Progenitor cell of endocrine pancreas (in vitro differentiated cells): ENCODE data around the gene A1BG. TPM values are rescaled to one million over a fixed set of nuclear protein-coding genes. Genes with fewer than 3 reads are reported as not detected.

Experiments
- DNase-seq: peaks from one replicate; pipeline ENCODE4 v3.0.0; 2021; ENCODE audit warnings: low spot score; ENCODE audit not compliant: unreplicated experiment
- H3K27ac Mint-ChIP-seq: 2 replicates; pipeline ENCODE4 v1.8.0; 2021; ENCODE audit warnings: mild to moderate bottlenecking, moderate library complexity, mixed read lengths
- H3K27me3 Mint-ChIP-seq: 2 replicates; pipeline ENCODE4 v1.8.0; 2021; ENCODE audit warnings: mixed read lengths
- H3K36me3 Mint-ChIP-seq: 2 replicates; pipeline ENCODE4 v1.8.0; 2022; ENCODE audit warnings: mixed read lengths; ENCODE audit not compliant: insufficient read depth
- H3K4me1 Mint-ChIP-seq: 2 replicates; pipeline ENCODE4 v1.8.0; 2021; ENCODE audit warnings: low read depth, mixed read lengths
- H3K4me3 Mint-ChIP-seq: 2 replicates; pipeline ENCODE4 v1.8.0; 2021; ENCODE audit warnings: low read depth, mild to moderate bottlenecking, moderate library complexity, mixed read lengths
- H3K9me3 Mint-ChIP-seq: 2 replicates; pipeline ENCODE4 v1.8.0; 2021; ENCODE audit warnings: low read depth, mixed read lengths
- CTCF ChIP-seq: fragments of 200-600 bp; sonication (generic); IDR thresholded peaks from one replicate; pipeline ENCODE4 v1.5.0; 2021; ENCODE audit warnings: antibody characterized with exemption, mild to moderate bottlenecking; ENCODE audit not compliant: unreplicated experiment
- microRNA-seq: library from miRNA; unstranded; fragments of <30 nt; microRNA quantifications from one replicate; pipeline ENCODE4 v1.1.0, GENCODE V29; 2020; ENCODE audit warnings: borderline number of aligned reads; ENCODE audit not compliant: unreplicated experiment
- total RNA-seq: library from RNA; stranded (reverse); gene quantifications from 2 replicates; pipeline ENCODE4 v1.2.1, GENCODE V29; 2021

The A1BG gene
- total RNA-seq, 1 donor from 2014 or later: 3.9 TPM

GRCh38 chr19:58300620-58301019 is 52.7 kb downstream of the A1BG start:
- H3K27ac Mint-ChIP-seq: peak overlapping the region; percentile 41
- H3K9me3 Mint-ChIP-seq: no peaks in the 10 kb centered on the region
- no peak for TF ChIP-seq CTCF
- peaks cover 22% of the 10 kb centered on the region for H3K36me3 Mint-ChIP-seq
- H3K27me3 Mint-ChIP-seq: no peaks in the 10 kb centered on the region
- H3K4me3 Mint-ChIP-seq: no peak overlapping the region
- DNase-seq: no peak
- peaks cover 12% of the 10 kb centered on the region for H3K4me1 Mint-ChIP-seq

- no peaks in the 10 kb centered on the region for H3K27me3 Mint-ChIP-seq
- no peak for TF ChIP-seq CTCF
- no peak overlapping the region for H3K4me3 Mint-ChIP-seq
- no peak for DNase-seq
- no peaks in the 10 kb centered on the region for H3K4me1 Mint-ChIP-seq
- H3K27ac Mint-ChIP-seq: no peak overlapping the region
- H3K36me3 Mint-ChIP-seq: peaks cover 62% of the 10 kb centered on the region
- peaks cover 16% of the 10 kb centered on the region for H3K9me3 Mint-ChIP-seq
These were observed 57.2 kb downstream of the A1BG start for GRCh38 chr19:58296104-58296503.

Small RNA genes within 50 kb of the gene (microRNA-seq; reads per million reads assigned to microRNA genes)
- gene MIR4754: not detected
- gene MIR6806: not detected

Other genes with a start within 250 kb of the A1BG start
- 15.3 and 17.0 TPM in 2 replicates for gene ZNF329, start 202.7 kb downstream of the A1BG start, total RNA-seq
- gene ZNF274, start 170.4 kb downstream of the A1BG start, total RNA-seq: 26.1 and 29.0 TPM in 2 replicates
- gene ZNF544, start 124.6 kb downstream of the A1BG start, total RNA-seq: 61.0 and 70.5 TPM in 2 replicates
- 18.1 and 18.2 TPM in 2 replicates for gene ZNF8, start 74.5 kb downstream of the A1BG start, total RNA-seq
- 41.3 and 46.2 TPM in 2 replicates for gene ERVK3-1, start 48.1 kb downstream of the A1BG start, total RNA-seq
- gene ZSCAN22, start 26.5 kb downstream of the A1BG start, total RNA-seq: 4.6 TPM in 2 replicates
- 11.7 and 13.4 TPM in 2 replicates for gene ZNF497, start 9.3 kb upstream of the A1BG start, total RNA-seq
- gene ZNF837, start 27.5 kb upstream of the A1BG start, total RNA-seq: 5.4 and 6.1 TPM in 2 replicates
- gene RPS5, start 33.8 kb upstream of the A1BG start, total RNA-seq: 1,006 and 1,040 TPM in 2 replicates
- gene RNF225, start 42.2 kb upstream of the A1BG start, total RNA-seq: 0.42 TPM in 1 of 2 replicates, not detected in the other
- gene ZNF584, start 55.2 kb upstream of the A1BG start, total RNA-seq: 16.7 and 18.2 TPM in 2 replicates
- gene ZNF132, start 86.7 kb upstream of the A1BG start, total RNA-seq: 3.5 TPM in 2 replicates
- gene ZNF324B, start 98.1 kb upstream of the A1BG start, total RNA-seq: 10.1 and 11.2 TPM in 2 replicates
- 12.9 and 14.7 TPM in 2 replicates for gene ZNF324, start 113.6 kb upstream of the A1BG start, total RNA-seq
- gene ZNF446, start 122.9 kb upstream of the A1BG start, total RNA-seq: 17.7 and 19.4 TPM in 2 replicates
- 9.4 and 9.9 TPM in 2 replicates for gene SLC27A5, start 158.5 kb upstream of the A1BG start, total RNA-seq
- gene ZBTB45, start 166.3 kb upstream of the A1BG start, total RNA-seq: 22.3 and 22.7 TPM in 2 replicates
- 699 and 731 TPM in 2 replicates for gene TRIM28, start 190.6 kb upstream of the A1BG start, total RNA-seq
- gene CHMP2A, start 201.6 kb upstream of the A1BG start, total RNA-seq: 72.2 and 81.5 TPM in 2 replicates
- gene UBE2M, start 205.1 kb upstream of the A1BG start, total RNA-seq: 73.0 and 80.4 TPM in 2 replicates
- 70.9 and 71.3 TPM in 2 replicates for gene MZF1, start 219.8 kb upstream of the A1BG start, total RNA-seq